IMR-90 (cell line): ENCODE measurements around the gene CLCF1. TPM values are rescaled to one million over a fixed set of nuclear protein-coding genes. Genes with fewer than 3 reads are reported as not detected.

Source experiments
- ATAC-seq: fragments of 200-7000 bp; cut with Tn5 transposase; 2 replicates; pipeline ENCODE4 v1.9.1; 2020; ENCODE audit warnings: low read depth, mild to moderate bottlenecking, moderate library complexity
- BruUV-seq: library from RNA; stranded (reverse); fragments of 400-500 nt; replicated peaks from 2 replicates; lab custom pipeline; 2021; lab: Mats Ljungman, UMichigan
- CTCF ChIA-PET: fragments of 300-600 bp; formaldehyde crosslinking; extraction: SDS; loops from one replicate; lab custom pipeline; 2021; ENCODE audit warnings: antibody characterized with exemption; lab: Yijun Ruan, JAX
- POLR2A ChIA-PET: fragments of 300-600 bp; sonication (Branson Sonifier 250); formaldehyde crosslinking; loops from one replicate; lab custom pipeline; 2022; ENCODE audit warnings: antibody characterized with exemption; ENCODE audit not compliant: unreplicated experiment; lab: Charles Lee
- DNase-seq: peaks from one replicate; pipeline ENCODE4 v3.0.0; 2013
- H2AFZ ChIP-seq: replicated peaks from 2 replicates; pipeline ENCODE3; 2013; ENCODE audit warnings: low read length, mild to moderate bottlenecking; ENCODE audit not compliant: poor library complexity
- H2AK5ac ChIP-seq: 2 replicates; pipeline ENCODE4 v1.6.1; 2013; ENCODE audit warnings: low read depth, low read length, inconsistent platforms
- H2AK9ac ChIP-seq: replicated peaks from 2 replicates; pipeline ENCODE3; 2013; ENCODE audit warnings: mild to moderate bottlenecking, low read depth, low read length, moderate library complexity; ENCODE audit not compliant: poor library complexity
- H2BK120ac ChIP-seq: 2 replicates; pipeline ENCODE4 v1.6.1; 2013; ENCODE audit warnings: low read depth, low read length, inconsistent platforms
- H2BK15ac ChIP-seq: 3 replicates; pipeline ENCODE4 v1.6.1; 2013; ENCODE audit warnings: low read depth, low read length, inconsistent platforms
- H2BK20ac ChIP-seq: 2 replicates; pipeline ENCODE4 v1.6.1; 2013; ENCODE audit warnings: low read depth, mild to moderate bottlenecking, inconsistent platforms, low read length, moderate library complexity
- H2BK5ac ChIP-seq: 2 replicates; pipeline ENCODE4 v1.6.1; 2013; ENCODE audit warnings: mild to moderate bottlenecking, low read depth, low read length, inconsistent platforms; ENCODE audit not compliant: poor library complexity, severe bottlenecking
- H3K14ac ChIP-seq: replicated peaks from 2 replicates; pipeline ENCODE4 v1.6.1; 2013; ENCODE audit warnings: low read depth, low read length, inconsistent platforms
- H3K18ac ChIP-seq: 2 replicates; pipeline ENCODE4 v1.6.1; 2013; ENCODE audit warnings: low read depth, low read length, control low read depth
- H3K23ac ChIP-seq: 2 replicates; pipeline ENCODE4 v1.6.1; 2013; ENCODE audit warnings: low read depth, low read length, inconsistent platforms
- H3K27ac ChIP-seq: 2 replicates; pipeline ENCODE4 v1.5.1; 2013; ENCODE audit warnings: mild to moderate bottlenecking, control low read depth, low read length; ENCODE audit not compliant: insufficient read depth
- H3K27me3 ChIP-seq: 2 replicates; pipeline ENCODE4 v1.6.1; 2013; ENCODE audit warnings: low read length; ENCODE audit not compliant: control insufficient read depth, insufficient read depth
- H3K36me3 ChIP-seq: 2 replicates; pipeline ENCODE4 v1.6.1; 2013; ENCODE audit warnings: low read length, mixed read lengths; ENCODE audit not compliant: control insufficient read depth, insufficient read depth
- H3K4ac ChIP-seq: 2 replicates; pipeline ENCODE4 v1.6.1; 2013; ENCODE audit warnings: low read depth, low read length, inconsistent platforms
- H3K4me1 ChIP-seq: 2 replicates; pipeline ENCODE4 v1.6.1; 2013; ENCODE audit warnings: low read length, mixed read lengths; ENCODE audit not compliant: control insufficient read depth, insufficient read depth
- H3K4me2 ChIP-seq: 2 replicates; pipeline ENCODE4 v1.6.1; 2013; ENCODE audit warnings: low read depth, mild to moderate bottlenecking, control low read depth, low read length, moderate library complexity
- H3K4me3 ChIP-seq: 2 replicates; pipeline ENCODE4 v1.5.1; 2013; ENCODE audit warnings: low read depth, mild to moderate bottlenecking, control low read depth, low read length, moderate library complexity; ENCODE audit not compliant: insufficient read depth
- H3K56ac ChIP-seq: 2 replicates; pipeline ENCODE4 v1.6.1; 2013; ENCODE audit warnings: low read length, inconsistent platforms; ENCODE audit not compliant: insufficient read depth; ENCODE audit errors: extremely low read depth
- H3K79me1 ChIP-seq, 2 experiments: 2 replicates each; pipeline ENCODE4 v1.6.1; 2013; ENCODE audit warnings: low read length in 2 of 2, inconsistent platforms in 1 of 2, low read depth in 1 of 2
- H3K9ac ChIP-seq: 2 replicates; pipeline ENCODE4 v1.6.1; 2013; ENCODE audit warnings: low read depth, low read length, control low read depth
- H3K9me1 ChIP-seq: 2 replicates; pipeline ENCODE4 v1.6.1; 2013; ENCODE audit warnings: low read length, inconsistent platforms; ENCODE audit not compliant: insufficient read depth
- H3K9me3 ChIP-seq: 2 replicates; pipeline ENCODE4 v1.6.1; 2013; ENCODE audit warnings: low read length; ENCODE audit not compliant: control insufficient read depth, insufficient read depth
- H4K20me1 ChIP-seq: 2 replicates; pipeline ENCODE4 v1.6.1; 2013; ENCODE audit warnings: low read length, inconsistent platforms; ENCODE audit not compliant: insufficient read depth
- H4K5ac ChIP-seq: 2 replicates; pipeline ENCODE4 v1.6.1; 2013; ENCODE audit warnings: mild to moderate bottlenecking, low read depth, low read length, control low read depth
- H4K8ac ChIP-seq, 2 experiments: 2 replicates each; pipeline ENCODE4 v1.6.1; 2013; ENCODE audit warnings: low read depth in 2 of 2, low read length in 2 of 2, control low read depth in 1 of 2, inconsistent platforms in 1 of 2
- H4K91ac ChIP-seq: 2 replicates; pipeline ENCODE4 v1.6.1; 2013; ENCODE audit warnings: low read depth, low read length, inconsistent platforms; ENCODE audit not compliant: insufficient read depth
- MAFK ChIP-seq: IDR thresholded peaks from 2 replicates; pipeline ENCODE4 v1.6.1; 2012; ENCODE audit warnings: low read depth, low read length, improper control_type of control experiment
- MXI1 ChIP-seq: IDR thresholded peaks from 2 replicates; pipeline ENCODE4 v1.6.1; 2012; ENCODE audit warnings: low read depth, mild to moderate bottlenecking, low read length, moderate library complexity, borderline replicate concordance
- WGBS, 2 experiments: methylation state at CpG; one replicate each; pipeline versions ENCODE4 v1.1.5 to v1.1.7; 2013; ENCODE audit warnings: missing lambda C conversion rate in 2 of 2; ENCODE audit not compliant: insufficient read length in 1 of 2; ENCODE audit errors: extremely low coverage in 2 of 2; 5-methylcytosine and 5-hydroxymethylcytosine counted together
- dilution Hi-C: fragments of 300-500 bp; cut with HindIII; formaldehyde crosslinking; loops from one replicate; pipeline ENCODE4 v1.14.3; 2018; ENCODE audit warnings: low sequenced_read_pairs; ENCODE audit not compliant: unreplicated experiment
- in situ Hi-C: fragments of 300-500 bp; cut with MboI; formaldehyde crosslinking; loops from 3 replicates; pipeline ENCODE4 v1.14.3; 2019; ENCODE audit warnings: low sequenced_read_pairs, inconsistent platforms, mixed read lengths
- intact Hi-C: fragments of 100-400 bp; cut with micrococcal nuclease; formaldehyde crosslinking; loops from 2 replicates; pipeline ENCODE4 v1.10.0; 2022
- polyA plus RNA-seq, 3 experiments: library from polyadenylated mRNA; depleted of rRNA; stranded (reverse); fragments of >200 nt; gene quantifications; 2 replicates each; pipeline ENCODE4 v1.2.3, GENCODE V29; 2012; ENCODE audit warnings: low replicate concordance in 1 of 3
- total RNA-seq: library from RNA; depleted of rRNA; stranded (reverse); fragments of >200 nt; gene quantifications from 2 replicates; pipeline ENCODE4 v1.2.3, GENCODE V29; 2012

Gene CLCF1
- total and polyA plus RNA-seq, 2 of the 4 experiments (the other 2 are of a cell fraction): 5.6 to 27.8 TPM

GRCh38 chr11:67366546-67366945 is 6.9 kb downstream of the CLCF1 start:
- Histone ChIP-seq H3K9me3 (no peaks in the 10 kb centered on the region), H2AK9ac (peak overlapping the region; percentile 80), H3K9me1 (peaks cover 46% of the 10 kb centered on the region), H3K9ac (peak overlapping the region; percentile 20), H4K91ac (peak overlapping the region; percentile 81), H3K36me3 (peaks cover 26% of the 10 kb centered on the region), H3K27me3 (no peaks in the 10 kb centered on the region), H2BK15ac (peak overlapping the region; percentile 29; the same call in 1 of the 3 replicates), H4K8ac (peak overlapping the region; percentile 0 to 71; a peak in 2 of 4 replicates), H3K18ac (peak overlapping the region; percentile 50), H3K4ac (peak overlapping the region; percentile 87), H3K4me1 (peaks cover 48% of the 10 kb centered on the region), H3K79me1 (peaks cover 5 to 74% of the 10 kb centered on the region in 2 experiments; a peak in 3 of 4 replicates), H3K14ac (peak overlapping the region; percentile 60), H2BK120ac (peak overlapping the region; percentile 73), H2AFZ (peak overlapping the region; percentile 4), H3K23ac (peak overlapping the region; percentile 22; the same call in 1 of the 2 replicates), H3K4me3 (no peak overlapping the region), H3K27ac (peak overlapping the region; percentile 80), H3K4me2 (peak overlapping the region; percentile 56), H4K5ac (peak overlapping the region; percentile 81), H4K20me1 (peaks cover 62% of the 10 kb centered on the region), H2AK5ac (peak overlapping the region; percentile 79; the same call in 1 of the 2 replicates), H3K56ac (no peak overlapping the region), H2BK5ac (peak overlapping the region; percentile 47), H2BK20ac (0 out of 2 replicates have a peak overlapping the region, but pooled peaks have one; percentile 26)
- BruUV-seq: no TSS peak
- no peak for TF ChIP-seq MAFK
- TF ChIP-seq MXI1: no peak
- CTCF ChIA-PET: no interaction called here
- WGBS, 2 experiments: no CpG with 5 or more reads among the region's 8 CpGs
- POLR2A ChIA-PET: no interaction called here
- dilution Hi-C loops (no loop called here), intact Hi-C loops (no loop called here), in situ Hi-C loops (no loop called here)
- DNase-seq (no peak), ATAC-seq (peak; percentile 15)
